Lower leg skin (tissue), 4 donors: ENCODE results near the gene ETAA1. TPM values are rescaled to one million over a fixed set of nuclear protein-coding genes. Genes with fewer than 3 reads are reported as not detected.

Experiments
- DNase-seq, 2 donors: peaks; one replicate each; pipeline ENCODE4 v3.0.0-alpha.2; 2019; ENCODE audit warnings: low spot score in 2 of 2
- H3K4me3 ChIP-seq: fragments of 200-600 bp; sonication (generic); 2 replicates; pipeline ENCODE4 v1.5.1; 2017; ENCODE audit warnings: mild to moderate bottlenecking, low read depth; ENCODE audit not compliant: poor library complexity, severe bottlenecking
- CTCF ChIP-seq, 3 donors: fragments of 450-650 bp; IDR thresholded peaks; one replicate each; pipeline ENCODE4 v1.5.1; 2016; ENCODE audit warnings: antibody characterized with exemption in 3 of 3, mild to moderate bottlenecking in 3 of 3, moderate library complexity in 2 of 3
- POLR2A ChIP-seq, 2 donors: fragments of 450-650 bp; IDR thresholded peaks; one replicate each; pipeline ENCODE4 v1.6.1; 2016 to 2017; ENCODE audit warnings: antibody characterized with exemption in 2 of 2, mild to moderate bottlenecking in 1 of 2, moderate library complexity in 1 of 2
- WGBS, 2 donors: methylation state at CpG; one replicate each; pipeline ENCODE4 v1.1.5; 2018; 5-methylcytosine and 5-hydroxymethylcytosine counted together
- intact Hi-C: fragments of 100-400 bp; cut with DNase I; formaldehyde crosslinking; loops from one replicate; pipeline ENCODE4 v1.15.0; 2023; ENCODE audit warnings: low total_unique reads
- total RNA-seq, 4 donors: library from RNA; depleted of rRNA; stranded (reverse); fragments of >200 nt; gene quantifications; one replicate each; pipeline ENCODE4 v1.1.0, GENCODE V29; 2016

Gene ETAA1
- total RNA-seq, 4 donors from 2014 or later = 17.3 to 20.5 (median 18.6) TPM

DNA sequence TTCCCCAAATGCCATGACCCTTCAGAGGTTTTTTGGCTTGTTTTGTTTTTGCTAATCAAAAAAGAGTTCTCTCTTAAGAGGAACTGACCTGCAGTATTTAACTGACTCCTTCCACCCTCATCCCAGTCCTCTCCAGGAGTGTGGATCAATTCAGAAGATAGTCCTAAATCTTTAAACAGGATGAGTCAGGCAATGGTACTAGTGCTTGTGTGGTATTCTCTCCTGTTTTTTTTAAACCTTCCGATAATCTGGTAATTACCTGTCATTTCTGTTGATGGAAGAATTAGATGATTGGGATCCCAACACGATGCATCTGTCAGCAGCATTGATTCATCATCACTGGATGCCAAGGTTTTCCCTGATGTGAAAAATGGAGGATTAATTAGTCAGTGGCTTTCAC, 41.2 kb downstream of the ETAA1 start:
- intact Hi-C loops = no loop called here
- DNase-seq = no peak
- H3K4me3 ChIP-seq = no peak overlapping the region
- 54 to 59% methylated on average over 2 of the region's 2 CpGs for WGBS, 2 donors
- TF ChIP-seq CTCF (IDR thresholded peaks at IDR 0.05) = no peak

GRCh38 chr2:67445652-67446268, 48.6 kb downstream of the ETAA1 start:
- intact Hi-C loops = no loop called here
- DNase-seq = no peak
- H3K4me3 ChIP-seq = no peak overlapping the region
- 38 to 59% methylated on average over 5 of the region's 5 CpGs for WGBS, 2 donors
- no peak for TF ChIP-seq CTCF (IDR thresholded peaks at IDR 0.05)
- TF ChIP-seq POLR2A (IDR thresholded peaks at IDR 0.05) = no peak

GRCh38 chr2:67446491-67446911, 49.4 kb downstream of the ETAA1 start:
- TF ChIP-seq POLR2A (IDR thresholded peaks at IDR 0.05) = no peak
- TF ChIP-seq CTCF (IDR thresholded peaks at IDR 0.05) = no peak
- H3K4me3 ChIP-seq = no peak overlapping the region
- no peak for DNase-seq
- intact Hi-C loops = no loop called here
- 41 to 49% methylated on average over 2 of the region's 2 CpGs for WGBS, 2 donors

- 69 to 74% methylated on average over 1 of the region's 1 CpG for WGBS, 2 donors
- intact Hi-C loops = no loop called here
- no peak for DNase-seq
- no peak overlapping the region for H3K4me3 ChIP-seq
- no peak for TF ChIP-seq CTCF (IDR thresholded peaks at IDR 0.05)
- no peak for TF ChIP-seq POLR2A (IDR thresholded peaks at IDR 0.05)
Measured at GRCh38 chr2:67448648-67449047, 51.5 kb downstream of the ETAA1 start.

DNA sequence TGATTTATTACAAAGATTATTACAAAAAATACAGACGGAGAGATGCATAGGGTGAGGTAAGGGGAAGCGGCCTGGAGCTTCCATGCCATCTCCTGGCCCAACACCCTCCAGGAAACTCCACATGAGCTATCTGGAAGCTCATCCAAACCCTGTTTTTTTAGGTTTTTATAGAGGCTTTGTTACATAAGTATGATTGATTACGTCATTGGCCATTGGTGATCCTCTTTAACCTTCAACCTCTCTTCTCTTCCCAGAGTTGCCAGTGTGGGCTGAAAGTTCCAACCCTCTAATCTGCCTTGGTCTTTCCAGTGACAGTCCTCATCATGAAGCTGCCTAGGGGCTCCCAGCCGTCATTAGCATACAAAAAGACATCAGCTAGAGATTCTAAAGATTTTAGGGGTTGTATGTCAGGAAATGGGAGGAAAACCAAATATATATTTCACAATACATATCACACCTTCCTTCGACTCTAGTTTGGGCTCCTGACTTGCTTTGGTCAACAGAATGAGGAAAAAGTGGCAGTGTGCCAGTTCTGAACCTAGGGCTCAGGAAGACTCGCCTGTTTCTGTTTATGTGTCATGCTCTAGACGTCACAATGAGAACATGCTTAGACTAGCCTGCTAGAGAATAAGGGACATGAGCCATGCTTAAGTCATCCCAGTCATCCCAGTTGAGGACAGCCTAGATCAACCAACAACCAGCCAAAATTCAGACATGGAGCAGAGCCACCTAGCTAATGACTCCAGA, 54.1 kb downstream of the ETAA1 start:
- intact Hi-C loops = no loop called here
- peak in 1 of 2 donors; percentile 38 for DNase-seq
- no peak for TF ChIP-seq POLR2A (IDR thresholded peaks at IDR 0.05)
- TF ChIP-seq CTCF (IDR thresholded peaks at IDR 0.05) = no peak
- 56 to 59% methylated on average over 7 of the region's 7 CpGs for WGBS, 2 donors
- no peak overlapping the region for H3K4me3 ChIP-seq
